H1 (cell line): Measurements from ENCODE around the gene ROR1. TPM values are rescaled to one million over a fixed set of nuclear protein-coding genes. Genes with fewer than 3 reads are reported as not detected.
A peak's percentile ranks its signal among the peaks of the same experiment; 100 is the strongest.

ENCODE experiments used
- CTCF ChIA-PET: fragments of 300-600 bp; sonication (Branson Sonifier 250); formaldehyde crosslinking; loops from one replicate; lab custom pipeline; 2021; ENCODE audit not compliant: partially characterized antibody; lab: Charles Lee
- POLR2A ChIA-PET: fragments of 300-600 bp; sonication (Branson Sonifier 250); formaldehyde crosslinking; loops from one replicate; lab custom pipeline; 2021; ENCODE audit warnings: inconsistent platforms; ENCODE audit not compliant: partially characterized antibody; lab: Charles Lee
- DNase-seq, 2 experiments: peaks; one replicate each; pipeline versions ENCODE4 v3.0.0 to v3.0.0-alpha.2; 2010 to 2022; ENCODE audit warnings: low spot score in 2 of 2, low read depth in 1 of 2, mixed read lengths in 1 of 2
- FAIRE-seq: peaks from 2 replicates; lab custom pipeline; 2011; peaks lifted over from hg19 to GRCh38; lab: Jason Lieb, UNC
- H2AFZ ChIP-seq: 2 replicates; pipeline ENCODE4 v1.8.1; 2012; ENCODE audit warnings: low read length, inconsistent platforms
- H2AK5ac ChIP-seq: 2 replicates; pipeline ENCODE4 v1.6.1; 2013; ENCODE audit warnings: low read depth, low read length
- H2BK120ac ChIP-seq: replicated peaks from 2 replicates; pipeline ENCODE3; 2013; ENCODE audit warnings: low read depth, low read length, inconsistent platforms
- H2BK12ac ChIP-seq: 2 replicates; pipeline ENCODE4 v1.6.1; 2013; ENCODE audit warnings: low read depth, low read length
- H2BK15ac ChIP-seq: 2 replicates; pipeline ENCODE4 v1.6.1; 2013; ENCODE audit warnings: low read length
- H2BK20ac ChIP-seq: 2 replicates; pipeline ENCODE4 v1.6.1; 2013; ENCODE audit warnings: low read length
- H2BK5ac ChIP-seq: 2 replicates; pipeline ENCODE4 v1.6.1; 2013; ENCODE audit warnings: low read depth, low read length
- H3K14ac ChIP-seq: 2 replicates; pipeline ENCODE4 v1.6.1; 2013; ENCODE audit warnings: inconsistent platforms; ENCODE audit not compliant: insufficient read length
- H3K18ac ChIP-seq: 2 replicates; pipeline ENCODE4 v1.6.1; 2013; ENCODE audit warnings: low read length; ENCODE audit errors: extremely low read depth
- H3K23ac ChIP-seq: 2 replicates; pipeline ENCODE4 v1.6.1; 2013; ENCODE audit warnings: inconsistent platforms; ENCODE audit not compliant: insufficient read length
- H3K23me2 ChIP-seq: 2 replicates; pipeline ENCODE4 v1.6.1; 2013; ENCODE audit warnings: low read depth, low read length
- H3K27ac ChIP-seq: 2 replicates; pipeline ENCODE4 v1.6.1; 2011; ENCODE audit warnings: low read depth, low read length, inconsistent platforms
- H3K27me3 ChIP-seq, 4 experiments: replicated peaks in 1 of 4; 1 replicate in 1 of 4; 2 replicates in 3 of 4; pipeline versions ENCODE4 v1.6.1 to v1.8.1; 2011 to 2013; ENCODE audit warnings: low read length in 3 of 4, mild to moderate bottlenecking in 3 of 4, inconsistent platforms in 2 of 4, mixed read lengths in 2 of 4, moderate library complexity in 1 of 4; ENCODE audit not compliant: control insufficient read depth in 3 of 4, insufficient read depth in 3 of 4; ENCODE audit errors: extremely low read depth in 1 of 4
- H3K36me3 ChIP-seq, 4 experiments: 2 replicates each; pipeline versions ENCODE4 v1.6.1 to v1.8.1; 2011 to 2013; ENCODE audit warnings: mild to moderate bottlenecking in 4 of 4, low read length in 3 of 4, moderate library complexity in 2 of 4, control low read depth in 1 of 4, inconsistent platforms in 1 of 4; ENCODE audit not compliant: insufficient read depth in 4 of 4, control insufficient read depth in 2 of 4
- H3K4ac ChIP-seq: replicated peaks from 2 replicates; pipeline ENCODE3; 2013; ENCODE audit warnings: low read length, low read depth, mixed read lengths, inconsistent platforms; ENCODE audit not compliant: insufficient read length
- H3K4me1 ChIP-seq, 4 experiments: replicated peaks in 1 of 4; 1 replicate in 1 of 4; 2 replicates in 3 of 4; pipeline versions ENCODE4 v1.6.1 to v1.8.1; 2011 to 2013; ENCODE audit warnings: low read length in 3 of 4, inconsistent platforms in 2 of 4, mixed read lengths in 1 of 4; ENCODE audit not compliant: insufficient read depth in 4 of 4, control insufficient read depth in 3 of 4
- H3K4me2 ChIP-seq, 2 experiments: 2 replicates each; pipeline versions ENCODE4 v1.6.1 to v1.8.1; 2011 to 2013; ENCODE audit warnings: low read depth in 2 of 2, low read length in 2 of 2, control low read depth in 1 of 2, inconsistent platforms in 1 of 2, mild to moderate bottlenecking in 1 of 2; ENCODE audit not compliant: insufficient read depth in 1 of 2
- H3K4me3 ChIP-seq, 4 experiments: fragments of 200-600, 300-600 bp in 1 of 4; sonication (generic), shearing (Covaris generic), sonication (Bioruptor Twin) in 1 of 4; 2 replicates each; pipeline versions ENCODE4 v1.5.1 to v1.8.1; 2011 to 2016; ENCODE audit warnings: low read length in 4 of 4, low read depth in 3 of 4, control low read depth in 2 of 4, inconsistent platforms in 2 of 4, mild to moderate bottlenecking in 2 of 4, mixed read lengths in 1 of 4, moderate library complexity in 1 of 4; ENCODE audit not compliant: insufficient read depth in 2 of 4; ENCODE audit errors: extremely low read depth in 1 of 4
- H3K56ac ChIP-seq: replicated peaks from 2 replicates; pipeline ENCODE3; 2013; ENCODE audit warnings: low read depth, mild to moderate bottlenecking, mixed read lengths, low read length, inconsistent platforms; ENCODE audit not compliant: insufficient read length
- H3K79me1 ChIP-seq: 2 replicates; pipeline ENCODE4 v1.6.1; 2013; ENCODE audit warnings: low read depth, low read length, control low read depth
- H3K79me2 ChIP-seq, 2 experiments: 2 replicates each; pipeline versions ENCODE4 v1.6.1 to v1.8.1; 2012 to 2013; ENCODE audit warnings: low read length in 2 of 2, mild to moderate bottlenecking in 2 of 2, inconsistent platforms in 1 of 2; ENCODE audit not compliant: insufficient read depth in 2 of 2, control insufficient read depth in 1 of 2
- H3K9ac ChIP-seq, 4 experiments: replicated peaks in 1 of 4; 1 replicate in 1 of 4; 2 replicates in 3 of 4; pipeline versions ENCODE4 v1.6.1 to v1.8.1; 2011 to 2013; ENCODE audit warnings: low read depth in 3 of 4, low read length in 3 of 4, control low read depth in 2 of 4, mild to moderate bottlenecking in 2 of 4, moderate library complexity in 2 of 4, inconsistent platforms in 1 of 4; ENCODE audit errors: extremely low read depth in 1 of 4
- H3K9me3 ChIP-seq, 2 experiments: 2 replicates each; pipeline versions ENCODE4 v1.6.1 to v1.8.1; 2012 to 2013; ENCODE audit warnings: mild to moderate bottlenecking in 2 of 2, moderate library complexity in 2 of 2, control low read depth in 1 of 2, inconsistent platforms in 1 of 2, low read depth in 1 of 2, low read length in 1 of 2, mixed read lengths in 1 of 2; ENCODE audit not compliant: insufficient read depth in 2 of 2
- H4K20me1 ChIP-seq, 2 experiments: replicated peaks in 1 of 2; 2 replicates each; pipeline versions ENCODE3 to v1.8.1; 2011 to 2013; ENCODE audit warnings: inconsistent platforms in 2 of 2, low read length in 2 of 2, mild to moderate bottlenecking in 1 of 2; ENCODE audit not compliant: insufficient read depth in 2 of 2, control insufficient read depth in 1 of 2
- H4K5ac ChIP-seq: 2 replicates; pipeline ENCODE4 v1.6.1; 2013; ENCODE audit warnings: low read length, low read depth, mixed read lengths, inconsistent platforms; ENCODE audit not compliant: insufficient read length
- H4K8ac ChIP-seq: 2 replicates; pipeline ENCODE4 v1.8.0; 2013; ENCODE audit warnings: mild to moderate bottlenecking, moderate library complexity, low read length, inconsistent platforms; ENCODE audit not compliant: insufficient read depth; ENCODE audit errors: extremely low read depth
- H4K91ac ChIP-seq: replicated peaks from 2 replicates; pipeline ENCODE3; 2013; ENCODE audit warnings: low read length, mixed read lengths, inconsistent platforms; ENCODE audit not compliant: insufficient read length
- FOSL1 ChIP-seq: IDR thresholded peaks from 2 replicates; pipeline ENCODE4 v1.6.1; 2011; ENCODE audit warnings: mild to moderate bottlenecking, low read depth, low read length, moderate library complexity; ENCODE audit not compliant: insufficient read depth
- NRF1 ChIP-seq: IDR thresholded peaks from 2 replicates; pipeline ENCODE4 v1.6.1; 2011; ENCODE audit warnings: mild to moderate bottlenecking, low read depth, low read length, improper control_type of control experiment
- PHF8 ChIP-seq: fragments of 200-600 bp; sonication (generic); conservative IDR thresholded peaks from 2 replicates; pipeline ENCODE4 v1.7.1; 2012; ENCODE audit warnings: low read depth, mild to moderate bottlenecking, inconsistent platforms, low read length, moderate library complexity
- POLR2A ChIP-seq, 2 experiments: IDR thresholded peaks; 1 replicate in 1 of 2; 2 replicates in 1 of 2; pipeline ENCODE4 v1.6.1; 2011; ENCODE audit warnings: low read depth in 2 of 2, low read length in 2 of 2, mild to moderate bottlenecking in 2 of 2; ENCODE audit errors: control extremely low read depth in 1 of 2
- RAD21 ChIP-seq, 2 experiments: IDR thresholded peaks in 1 of 2; conservative IDR thresholded peaks in 1 of 2; 2 replicates each; pipeline ENCODE4 v1.6.1; 2011; ENCODE audit warnings: low read depth in 2 of 2, low read length in 2 of 2, improper control_type of control experiment in 1 of 2, inconsistent platforms in 1 of 2, mild to moderate bottlenecking in 1 of 2, moderate library complexity in 1 of 2
- SIN3A ChIP-seq, 2 experiments: IDR thresholded peaks in 1 of 2; conservative IDR thresholded peaks in 1 of 2; 2 replicates each; pipeline ENCODE4 v1.6.1; 2011 to 2012; ENCODE audit warnings: low read length in 2 of 2, improper control_type of control experiment in 1 of 2, low read depth in 1 of 2, mild to moderate bottlenecking in 1 of 2
- TCF12 ChIP-seq: IDR thresholded peaks from 2 replicates; pipeline ENCODE4 v1.6.1; 2011; ENCODE audit warnings: low read depth, mild to moderate bottlenecking, low read length
- WGBS, 2 experiments: shearing (Covaris generic) in 1 of 2; methylation state at CpG; one replicate each; pipeline versions ENCODE4 v1.1.6 to v1.1.7; 2013 to 2015; ENCODE audit warnings: low lambda C conversion rate in 2 of 2, mixed read lengths in 2 of 2, inconsistent platforms in 1 of 2, low coverage in 1 of 2, missing lambda C conversion rate in 1 of 2; ENCODE audit not compliant: insufficient replicate concordance in 2 of 2, insufficient coverage in 1 of 2, insufficient read length in 1 of 2; ENCODE audit errors: extremely low coverage in 1 of 2, missing lambda C conversion rate in 1 of 2; 5-methylcytosine and 5-hydroxymethylcytosine counted together
- polyA plus RNA-seq, 7 experiments: library from polyadenylated mRNA; depleted of rRNA in 3 of 7; stranded (reverse) in 5 of 7; unstranded in 2 of 7; fragments of >200 nt in 5 of 7; fragments of 200-250 nt in 2 of 7; gene quantifications; 1 replicate in 5 of 7; 2 replicates in 1 of 7; 4 replicates in 1 of 7; pipeline versions ENCODE4 v1.2.1 to v1.2.3, GENCODE V29; 2011 to 2013; ENCODE audit warnings: missing spikeins in 2 of 7, mixed read lengths in 2 of 7
- total RNA-seq: library from RNA; stranded (reverse); fragmentation: NEBNext Ultra II Directional; extraction: Animal tissue kit (Norgen Biotek cat#: 25700); gene quantifications from 2 replicates; pipeline ENCODE4 v1.2.1, GENCODE V29; 2021

Gene ROR1
- total and polyA plus RNA-seq, 2 of the 8 experiments (the other 6 are each of a cell fraction or from before 2014, with no cell fraction given), result 33.6 to 73.6 TPM

DNA sequence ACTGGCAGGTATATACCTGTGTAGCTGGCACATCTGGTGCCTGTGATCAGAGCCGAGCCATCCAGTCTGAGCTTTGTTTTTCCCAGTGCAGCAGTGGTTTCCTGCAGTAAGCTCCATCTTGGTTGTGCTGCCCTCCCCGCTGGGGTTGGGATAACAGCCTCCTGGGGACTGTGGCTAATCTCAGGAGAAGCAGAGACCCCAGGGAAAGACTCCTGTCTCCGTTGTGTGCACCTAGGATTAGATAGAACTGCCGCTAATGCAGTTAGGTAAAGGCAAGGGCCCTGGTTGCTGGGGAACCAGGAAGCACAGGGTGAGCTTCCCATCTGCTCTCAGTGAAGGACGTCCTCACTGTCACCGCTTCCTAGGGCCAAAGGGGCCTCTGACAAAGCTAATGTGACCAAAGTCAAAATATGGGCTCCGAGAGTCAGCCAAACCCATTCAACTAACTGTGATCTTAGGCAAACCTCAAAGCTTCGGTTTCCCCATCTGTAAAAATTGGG, 20.0 kb downstream of the ROR1 start:
- no peaks in the 10 kb centered on the region for H3K36me3 ChIP-seq
- peak overlapping the region in 1 of 2 experiments; percentile 57; a peak in 2 of 4 replicates for H3K4me2 ChIP-seq

More for the DNA sequence above, 20.0 kb downstream of the ROR1 start:
- H2AFZ ChIP-seq, result no peak overlapping the region
- peaks cover 1 to 2% of the 10 kb centered on the region in 2 experiments for H4K20me1 ChIP-seq
- peaks cover 12% of the 10 kb centered on the region for H3K79me1 ChIP-seq
- CTCF ChIA-PET, result interaction anchor here (0.8 to 5.9 kb wide), 13 partner anchors 8 to 179 kb away, joined by 3 to 50 read pairs (median 3); no protein-coding TSS in a partner anchor
- no peak overlapping the region for H4K91ac ChIP-seq
- H3K23me2 ChIP-seq, result no peaks in the 10 kb centered on the region
- peak overlapping the region; percentile 26 for H2BK120ac ChIP-seq
- H3K14ac ChIP-seq, result no peak overlapping the region
- peak overlapping the region; percentile 99 for H2AK5ac ChIP-seq
- H3K9ac ChIP-seq, result no peak overlapping the region
- no peak overlapping the region for H4K5ac ChIP-seq
- peak overlapping the region; percentile 76 for H3K18ac ChIP-seq
- H3K27ac ChIP-seq, result peak overlapping the region; percentile 49; the same call in 1 of the 2 replicates
- no peaks in the 10 kb centered on the region for H3K27me3 ChIP-seq
- no peak overlapping the region for H3K23ac ChIP-seq
- H3K4me1 ChIP-seq, result peaks cover 45 to 73% (median 65%) of the 10 kb centered on the region in 4 experiments
- H4K8ac ChIP-seq, result no peak overlapping the region
- peaks cover 24 to 96% of the 10 kb centered on the region in 2 experiments for H3K79me2 ChIP-seq
- POLR2A ChIA-PET, result interaction anchor here (1.1 to 5.0 kb wide), 6 partner anchors 11 to 44 kb away, joined by 3 to 47 read pairs (median 6); partner anchors contain the start of gene ROR1
- peak overlapping the region; percentile 82; the same call in 1 of the 2 replicates for H2BK20ac ChIP-seq
- H3K4me3 ChIP-seq, result no peak overlapping the region
- peak overlapping the region; percentile 79 for H2BK5ac ChIP-seq
- 83% methylated on average over 8 of the region's 8 CpGs; no CpG with 5 or more reads in 1 of the 2 experiments for WGBS, 2 experiments
- H3K56ac ChIP-seq, result no peak overlapping the region
- no peaks in the 10 kb centered on the region for H3K9me3 ChIP-seq
- peak overlapping the region; percentile 91 for H2BK12ac ChIP-seq
- TF ChIP-seq FOSL1 (no peak), RAD21 (IDR thresholded peaks at IDR 0.05 in 1 of 2, conservative IDR thresholded peaks at IDR 0.05 in 1 of 2; ENCODE audit: low read depth in 2 of 2, low read length in 2 of 2) (no peak), POLR2A (IDR thresholded peaks at IDR 0.05; ENCODE audit: control extremely low read depth in 1 of 2, low read depth in 2 of 2, low read length in 2 of 2) (peak in 1 of 2 experiments; percentile 33; a peak in 1 of 3 replicates), NRF1 (no peak), PHF8 (no peak), TCF12 (no peak), SIN3A (conservative IDR thresholded peaks at IDR 0.05 in 1 of 2, IDR thresholded peaks at IDR 0.05 in 1 of 2; ENCODE audit: low read depth in 1 of 2, low read length in 2 of 2) (no peak)
- FAIRE-seq (no peak), DNase-seq (no peak)
- H2BK15ac ChIP-seq, result peak overlapping the region; percentile 84; the same call in 1 of the 2 replicates
- no peak overlapping the region for H3K4ac ChIP-seq
